UCSD-AML1 (cell line): ENCODE measurements around the gene CCNK.

Experiments used
- DNase-seq: peaks from one replicate; lab custom pipeline; 2025; ENCODE audit not compliant: unreplicated experiment; lab: John Stamatoyannopoulos, UW

Gene CCNK

DNA sequence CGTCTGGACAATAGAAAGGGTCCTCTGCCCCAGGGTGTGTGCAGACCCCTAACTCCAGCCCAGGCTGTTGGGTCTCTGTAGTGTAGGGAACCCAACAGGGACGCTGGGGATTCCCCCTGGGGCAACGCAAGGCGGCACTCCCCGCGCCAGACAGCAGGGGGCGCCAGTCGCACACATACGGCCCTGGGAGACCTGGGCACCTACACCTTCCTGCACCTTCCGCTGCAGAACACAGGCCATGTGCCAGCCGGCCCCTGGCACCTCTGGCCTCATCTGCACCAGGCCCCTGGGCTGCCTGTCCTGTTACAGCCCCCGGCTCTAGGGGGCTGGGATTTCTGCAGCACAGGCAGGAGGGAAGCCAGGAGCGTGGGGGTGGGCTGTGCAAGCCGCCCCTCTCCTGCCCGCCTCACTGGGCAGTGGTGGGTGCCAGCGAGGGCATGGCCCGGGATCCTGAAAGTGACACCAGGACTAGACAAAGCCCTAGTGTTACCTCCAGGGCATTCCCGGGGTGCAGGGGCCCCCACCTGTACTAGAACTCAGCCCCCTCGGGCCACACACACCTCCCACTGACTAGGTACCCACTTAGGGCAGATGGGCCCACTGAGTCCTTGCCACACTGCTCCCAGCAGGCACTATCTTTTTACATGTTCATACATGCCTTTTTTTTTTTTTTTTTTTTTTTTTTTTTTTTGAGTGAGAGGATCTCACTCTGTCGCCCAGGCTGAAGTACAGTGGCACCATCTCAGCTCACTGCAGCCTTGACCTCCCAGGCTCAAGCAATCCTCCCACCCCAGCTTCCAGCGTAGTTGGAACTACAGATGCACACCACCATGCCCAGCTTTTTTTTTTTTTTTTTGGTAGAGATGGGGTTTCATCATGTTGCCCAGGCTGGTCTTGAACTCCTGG is 37.5 kb downstream of the CCNK start:
- DNase-seq = peak; percentile 77

DNA sequence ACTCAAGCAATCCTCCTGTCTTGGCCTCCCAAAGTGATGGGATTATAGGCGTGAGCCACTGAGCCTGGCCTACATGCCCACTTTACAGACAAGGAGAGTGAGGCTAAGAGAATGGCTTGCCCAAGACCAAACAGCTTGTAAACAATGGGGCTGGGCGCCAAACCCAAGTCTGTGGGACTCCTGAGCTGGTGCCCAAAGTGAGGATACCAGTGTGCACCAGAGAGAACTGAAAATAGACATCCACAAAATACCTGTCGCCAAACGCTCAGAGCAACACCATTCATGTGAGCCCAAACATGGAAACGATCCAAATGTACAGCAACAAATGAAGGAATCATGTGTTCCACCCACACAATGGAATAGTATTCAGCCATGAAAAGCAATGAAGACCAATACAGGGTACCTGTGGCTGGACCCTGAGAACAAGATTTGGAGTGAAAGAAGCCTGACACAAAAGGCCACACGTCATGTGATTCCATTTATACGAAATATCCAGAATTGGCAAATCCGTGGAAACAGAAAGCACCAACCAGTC is 38.2 kb downstream of the CCNK start:
- no peak for DNase-seq

DNA sequence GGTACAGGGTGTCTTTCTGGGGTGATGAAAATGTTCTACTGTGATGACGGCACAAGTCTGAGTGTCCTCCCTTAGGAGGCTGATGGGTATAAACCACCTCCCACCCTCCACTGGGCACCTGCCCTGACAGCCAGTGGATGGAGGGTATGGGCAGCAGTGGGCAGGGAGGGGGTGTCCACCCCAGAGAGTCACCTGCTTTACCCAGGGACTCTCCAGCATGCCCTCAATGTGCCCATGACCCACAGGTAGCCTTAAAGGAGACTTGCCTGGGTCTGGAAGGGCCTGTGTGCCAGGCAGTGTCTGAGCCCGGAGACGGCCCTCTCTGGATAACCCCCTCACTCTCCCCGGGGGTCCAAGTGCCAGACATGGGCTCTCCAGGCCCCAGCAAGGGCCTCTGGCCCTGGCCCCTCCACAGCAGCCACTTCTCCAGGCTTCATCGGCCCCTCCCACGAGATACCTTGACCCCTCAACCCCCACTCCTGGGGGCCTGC is 38.8 kb downstream of the CCNK start:
- DNase-seq = no peak

DNA sequence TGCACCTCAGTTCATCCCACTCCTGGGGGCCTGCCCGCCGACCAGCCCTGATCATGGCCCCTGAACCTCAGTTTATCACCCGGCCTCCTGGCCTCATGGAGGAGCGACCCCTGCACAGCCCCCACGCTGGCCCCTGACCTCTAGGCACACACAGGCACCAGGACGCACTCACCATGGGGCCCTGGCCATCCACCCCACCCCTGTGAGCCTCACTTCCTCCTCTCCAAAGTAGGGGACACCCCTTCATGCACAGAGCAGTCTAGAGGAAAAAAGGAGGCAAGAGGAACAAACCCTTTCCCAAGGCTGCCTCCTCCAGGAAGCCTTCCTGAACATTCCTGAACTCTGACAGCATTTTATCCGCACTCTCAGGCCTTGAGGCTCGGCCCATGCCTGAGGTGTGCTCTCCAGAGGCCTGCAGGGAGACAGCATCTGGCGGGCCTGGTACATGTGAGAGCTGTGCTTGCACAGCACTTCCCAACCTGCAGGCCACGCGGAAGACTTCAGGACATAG is 39.4 kb downstream of the CCNK start:
- DNase-seq = no peak

DNA sequence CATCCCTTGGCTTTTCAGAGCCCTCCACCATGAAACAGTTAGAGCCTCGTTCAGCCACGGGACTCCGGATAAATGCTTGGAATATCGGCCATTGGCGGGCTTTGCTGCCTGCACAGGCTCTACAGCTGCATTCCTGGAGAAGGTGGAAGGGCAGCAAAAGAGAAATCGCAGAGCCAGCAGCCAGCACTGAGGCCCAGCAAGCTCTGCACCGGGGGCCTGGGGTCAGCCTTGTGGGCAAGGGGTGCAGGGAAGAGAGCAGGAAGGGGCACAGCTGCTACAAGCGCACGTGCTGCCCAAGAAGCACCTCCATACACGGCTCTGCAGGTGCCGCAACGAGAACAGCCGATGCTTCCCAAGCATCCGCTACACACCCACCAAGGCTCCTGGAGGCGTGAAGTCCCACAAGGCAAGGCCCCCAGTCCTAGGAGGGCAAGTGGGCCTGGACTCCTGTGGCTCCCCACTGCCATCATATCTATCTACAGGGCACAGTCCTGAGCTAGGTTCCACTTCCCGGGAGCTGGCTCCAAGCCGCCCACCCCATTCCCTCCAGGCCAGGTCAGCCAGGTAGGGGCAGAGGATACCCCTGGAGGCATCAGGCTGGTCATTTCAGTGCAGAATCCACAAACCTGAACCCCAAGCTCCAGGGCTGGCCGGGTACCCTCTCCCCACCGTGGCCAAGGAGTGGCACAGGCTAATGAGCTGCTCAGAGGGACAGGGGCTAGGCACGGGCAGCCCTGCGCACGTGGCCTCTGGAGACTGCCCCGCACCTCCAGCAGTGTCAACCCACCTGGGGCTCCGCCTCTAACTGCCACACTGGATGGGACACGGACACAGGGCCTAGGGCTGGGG is 40.2 kb downstream of the CCNK start:
- DNase-seq = no peak

DNA sequence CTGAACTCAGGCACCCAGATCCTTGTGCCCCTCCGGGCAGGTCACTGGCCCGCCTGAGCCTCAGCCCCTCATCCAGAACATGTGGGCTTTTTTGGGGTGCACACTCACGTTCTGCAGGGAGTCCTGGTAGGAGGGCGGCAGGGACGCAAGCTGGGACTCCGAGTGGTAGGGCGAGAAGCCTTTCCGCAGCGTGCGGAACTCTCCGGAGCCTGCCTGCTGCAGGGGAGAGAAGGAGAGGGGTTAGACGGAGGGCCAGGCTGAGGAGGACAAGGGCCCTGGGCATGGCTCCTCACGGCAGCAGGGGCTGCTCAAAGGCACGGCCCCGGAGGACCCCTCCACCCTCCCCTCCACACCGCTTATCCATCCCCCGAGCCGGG is 40.8 kb downstream of the CCNK start:
- no peak for DNase-seq

DNA sequence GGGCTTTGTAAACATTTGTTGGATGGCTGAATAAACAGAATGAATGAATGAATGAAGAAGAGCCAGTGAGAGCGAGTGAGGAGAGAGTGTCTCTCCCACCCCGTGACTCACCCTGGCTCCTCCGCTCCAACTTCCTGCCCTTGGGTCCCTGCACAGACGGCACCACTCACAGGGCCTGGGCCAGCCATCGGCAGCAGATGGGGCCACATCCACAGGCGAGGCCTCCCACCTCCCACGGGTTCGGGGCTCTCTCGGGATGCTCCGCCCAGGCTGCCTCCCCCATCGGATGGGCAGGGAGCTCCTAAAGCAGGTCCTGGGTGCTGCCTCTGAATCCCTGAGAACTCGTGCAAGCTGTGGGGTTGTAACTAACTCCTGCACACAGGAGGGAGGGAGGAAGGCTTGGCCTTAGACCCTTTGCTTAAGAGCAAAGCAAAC is 41.3 kb downstream of the CCNK start:
- no peak for DNase-seq

DNA sequence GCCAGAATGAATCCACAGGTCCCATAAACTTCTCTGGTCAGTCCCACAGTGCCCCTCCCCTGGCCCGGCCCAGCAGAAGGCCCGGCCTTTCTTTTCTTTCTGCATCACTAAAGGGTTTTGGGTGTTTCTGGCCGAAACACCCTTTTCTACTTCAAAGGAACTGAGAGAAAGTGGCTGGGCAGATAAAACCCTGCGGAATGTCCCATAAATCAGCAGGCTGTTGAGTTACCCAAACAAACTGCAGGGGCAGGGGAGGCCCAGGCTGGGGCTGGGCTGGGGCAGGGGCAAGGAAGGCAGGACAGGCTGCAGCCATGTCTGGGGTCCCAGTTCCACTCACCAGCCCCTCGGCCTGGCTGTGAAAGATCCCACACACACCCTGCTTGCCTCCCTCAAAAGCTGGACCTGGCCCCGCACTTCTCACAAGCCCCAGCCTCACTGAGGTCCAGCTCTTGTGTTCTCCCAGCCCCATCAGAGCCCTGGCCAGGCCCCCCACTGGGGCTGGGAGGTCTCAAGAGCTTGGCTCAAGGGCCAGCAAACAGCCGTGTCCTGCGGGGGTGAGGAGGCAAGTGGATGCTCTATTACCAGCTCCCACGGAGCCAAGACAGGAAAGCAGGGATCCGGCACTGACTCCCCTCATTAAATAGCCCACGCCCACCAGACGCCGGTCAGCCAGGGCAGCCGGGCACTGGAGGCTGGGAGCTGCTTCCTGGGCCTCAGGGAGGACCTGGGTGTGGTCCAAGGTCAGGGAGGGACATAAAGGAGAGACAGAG is 41.9 kb downstream of the CCNK start:
- DNase-seq = no peak

DNA sequence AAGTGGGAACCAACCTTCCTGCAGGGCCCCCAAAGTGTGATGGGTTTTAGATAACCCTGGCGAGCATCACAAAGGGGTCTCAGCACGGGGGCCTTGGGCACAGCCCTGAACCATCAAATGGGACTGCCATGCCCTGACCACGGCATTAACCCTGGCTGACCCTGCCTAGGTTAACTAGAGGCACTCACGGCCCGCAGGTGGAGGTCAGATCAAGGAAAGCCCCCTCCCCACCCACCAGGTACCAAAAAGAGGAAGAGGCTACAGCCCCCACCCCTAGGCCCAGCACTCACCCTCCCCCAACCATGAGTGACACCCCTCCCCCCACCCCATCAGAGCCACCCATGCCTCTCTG is 42.5 kb downstream of the CCNK start:
- DNase-seq = no peak

DNA sequence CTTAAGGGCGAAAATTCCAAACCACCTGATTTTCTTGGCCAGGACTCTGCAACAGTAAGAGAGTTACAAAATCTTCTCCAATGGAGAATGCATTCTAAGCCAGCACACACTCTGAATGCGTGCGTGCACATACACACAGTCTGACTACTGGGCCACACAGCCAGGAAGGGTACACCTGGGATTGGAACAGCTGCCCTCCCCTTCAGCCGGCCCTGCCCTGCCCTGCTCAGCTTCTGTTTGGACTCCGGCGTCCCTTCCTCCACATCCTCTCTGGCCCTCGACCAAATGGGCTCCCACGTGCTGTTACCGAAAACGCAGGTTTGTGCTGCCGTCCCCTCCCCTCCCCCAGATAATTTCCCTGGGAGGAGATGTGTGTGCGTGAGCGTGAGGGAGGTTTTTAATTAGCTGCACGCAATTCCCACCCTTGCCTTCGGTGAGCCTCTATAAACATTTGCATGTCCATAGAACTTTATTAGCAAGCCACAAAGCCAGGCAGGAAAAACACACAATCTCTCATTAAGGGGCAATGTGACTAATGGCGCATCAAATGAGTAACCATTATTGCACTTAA is 43.0 kb downstream of the CCNK start:
- no peak for DNase-seq

DNA sequence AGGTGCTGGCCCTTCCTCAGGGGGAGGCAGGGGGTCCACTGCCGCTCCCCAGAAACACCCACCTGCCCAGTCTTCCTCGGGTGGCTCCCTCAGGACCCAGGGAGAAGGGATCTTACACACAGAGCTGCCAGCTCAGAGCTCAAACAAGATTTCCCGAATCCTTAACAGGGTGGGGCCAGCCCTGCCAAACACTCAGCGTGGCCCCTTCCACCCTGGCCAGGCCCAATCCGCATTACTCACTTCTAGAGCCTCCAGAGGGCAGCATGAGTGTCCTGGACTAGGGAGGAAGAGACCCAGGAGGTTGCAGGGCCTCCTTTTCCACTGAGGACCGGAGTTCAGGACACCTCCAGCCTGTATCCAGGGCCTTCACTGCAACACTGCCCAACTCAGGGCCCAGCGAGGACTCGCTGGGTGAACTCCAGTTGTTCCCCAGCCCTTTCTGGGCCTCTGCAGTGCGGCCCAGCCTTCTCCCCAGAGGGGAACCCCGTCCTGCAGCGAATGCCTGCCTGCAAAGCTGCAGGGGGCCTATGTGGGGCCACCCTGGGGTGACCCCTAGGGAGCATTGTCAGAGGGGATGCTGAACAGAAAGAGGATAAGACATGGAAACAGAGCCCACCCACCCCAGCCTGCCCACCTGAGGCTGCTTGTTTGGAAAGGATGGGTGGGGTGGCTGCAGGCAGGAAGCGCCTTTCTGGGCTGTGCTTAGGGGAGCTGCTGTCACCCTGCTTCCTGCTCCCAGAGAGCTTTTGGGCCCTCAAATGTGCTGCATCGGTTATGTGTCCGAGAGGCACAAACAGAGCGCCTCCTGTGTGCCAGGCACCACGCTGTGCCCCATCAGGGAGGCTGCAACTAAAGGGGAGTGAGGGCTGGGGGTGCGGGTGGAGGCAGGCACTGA is 43.8 kb downstream of the CCNK start:
- DNase-seq = no peak

DNA sequence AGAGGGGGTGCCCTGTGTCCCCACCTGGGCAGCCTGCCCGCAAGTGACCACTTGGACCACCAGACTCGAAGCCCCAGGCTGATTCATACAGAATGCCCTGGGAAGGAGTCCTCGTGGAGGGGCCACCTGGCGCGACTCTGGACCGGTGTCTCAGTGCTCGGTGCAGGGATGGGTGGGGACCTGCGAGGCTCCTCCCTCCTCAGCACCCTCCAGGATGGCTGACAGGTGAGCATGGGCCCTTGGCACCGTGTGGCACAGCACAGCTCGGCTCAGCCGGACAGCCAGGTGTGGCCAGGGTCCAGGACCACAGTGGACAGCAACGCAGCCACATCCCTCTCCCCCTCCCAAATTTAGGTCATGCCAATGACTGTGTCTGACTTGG is 44.5 kb downstream of the CCNK start:
- DNase-seq = no peak

DNA sequence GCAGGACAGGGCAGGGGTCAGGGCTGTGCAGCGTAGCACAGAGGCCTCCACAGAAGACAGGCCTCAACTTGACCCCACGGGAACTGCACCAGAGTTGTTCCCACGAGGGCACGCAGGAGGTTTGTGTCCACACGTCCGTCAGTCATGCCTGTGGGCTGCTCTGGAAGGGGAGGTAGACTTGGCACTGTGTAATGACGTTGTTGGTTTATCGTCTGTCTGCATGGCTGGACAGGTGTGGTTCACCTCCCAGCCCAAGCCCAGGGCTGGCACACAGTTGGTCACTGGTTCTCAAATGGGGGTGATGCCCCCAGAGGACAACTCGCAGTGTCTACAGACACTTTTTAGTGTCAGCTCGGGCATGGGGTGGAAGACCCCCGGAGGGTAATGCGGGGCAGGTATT is 45.8 kb downstream of the CCNK start:
- DNase-seq = no peak

DNA sequence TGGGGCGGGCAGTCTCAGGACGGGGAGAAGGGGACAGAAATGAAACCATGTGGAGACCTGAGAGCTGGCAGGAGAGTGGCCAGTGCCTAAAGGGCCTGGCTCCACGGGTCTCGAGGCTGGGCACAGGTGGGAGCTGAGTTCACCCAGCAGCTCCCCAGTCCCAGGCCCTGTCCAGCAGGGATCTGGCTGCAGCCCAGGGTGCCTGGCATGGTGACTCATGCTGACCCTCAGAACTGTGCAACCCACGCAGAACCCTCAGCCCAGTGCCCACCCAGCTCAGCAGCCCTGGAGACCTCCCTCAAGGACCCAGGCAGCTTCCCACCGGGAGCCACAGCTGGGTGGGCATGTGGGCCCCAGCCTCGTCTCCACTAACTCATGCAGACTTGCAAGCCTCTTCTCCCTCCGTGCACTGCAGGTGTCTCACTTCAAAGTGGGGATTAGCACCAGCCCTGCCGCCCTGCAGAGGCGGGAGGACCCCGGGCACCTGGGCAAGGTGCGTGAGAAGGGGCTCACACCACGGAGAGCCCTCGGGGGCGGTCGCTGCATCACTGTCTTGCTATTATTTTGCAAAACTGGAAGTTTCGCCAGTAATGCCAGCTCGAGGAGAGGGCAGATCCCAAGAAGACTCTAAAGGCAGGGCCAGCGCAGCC is 46.3 kb downstream of the CCNK start:
- DNase-seq = no peak

DNA sequence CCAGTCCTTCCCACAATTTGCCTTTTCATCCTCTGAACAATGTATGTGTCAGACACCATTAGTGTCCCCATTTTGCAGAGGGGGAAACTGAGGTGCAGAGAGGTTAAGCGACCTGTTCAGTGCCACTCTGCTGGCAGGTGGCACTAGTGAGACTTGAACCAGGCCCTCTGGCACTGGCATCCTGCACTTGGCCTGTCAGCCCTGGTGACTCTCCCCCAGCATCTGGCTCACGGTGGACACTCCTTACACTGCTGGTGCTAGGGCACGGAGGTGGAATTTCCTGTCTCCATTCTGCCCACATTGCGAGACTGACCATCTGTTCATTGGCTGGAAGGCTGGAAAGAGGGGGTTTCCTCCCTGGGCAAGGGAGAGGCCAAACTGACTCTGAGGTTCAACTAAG is 48.7 kb downstream of the CCNK start:
- DNase-seq = no peak

DNA sequence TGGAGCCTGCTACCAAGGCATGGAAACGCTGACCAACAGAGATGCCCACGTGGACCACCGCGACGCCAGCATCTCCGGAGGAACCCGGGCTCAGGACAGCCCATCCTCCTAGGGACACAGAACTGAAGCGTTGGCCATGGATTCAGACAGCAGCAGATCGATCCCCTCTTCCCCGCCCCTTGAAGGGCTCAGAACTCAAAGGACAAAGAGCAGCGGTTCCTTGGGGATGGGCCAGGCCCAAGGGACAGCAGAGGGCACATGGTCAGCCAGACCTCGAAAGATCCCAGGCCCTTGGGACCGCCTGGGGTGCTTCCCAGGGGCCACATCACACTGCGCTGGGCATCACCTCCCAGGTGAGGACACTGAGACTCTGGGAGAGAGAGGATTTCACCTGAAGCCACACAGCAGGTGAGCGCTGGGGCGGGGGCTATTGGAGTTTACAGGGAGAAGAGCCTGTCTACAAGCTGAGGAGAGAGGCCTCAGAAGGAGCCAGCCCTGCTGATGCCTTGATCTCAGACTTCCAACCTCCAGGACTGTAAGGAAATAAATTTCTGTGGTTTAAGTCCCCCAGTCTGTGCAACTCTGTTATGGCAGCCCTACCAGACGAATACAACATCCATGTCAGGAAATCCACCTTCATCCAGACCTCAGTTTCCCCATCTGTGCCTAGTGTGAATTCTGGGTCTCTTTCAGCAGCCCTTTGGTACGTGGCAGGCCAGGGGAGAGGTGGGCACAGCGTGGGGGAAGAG is 49.4 kb downstream of the CCNK start:
- no peak for DNase-seq

DNA sequence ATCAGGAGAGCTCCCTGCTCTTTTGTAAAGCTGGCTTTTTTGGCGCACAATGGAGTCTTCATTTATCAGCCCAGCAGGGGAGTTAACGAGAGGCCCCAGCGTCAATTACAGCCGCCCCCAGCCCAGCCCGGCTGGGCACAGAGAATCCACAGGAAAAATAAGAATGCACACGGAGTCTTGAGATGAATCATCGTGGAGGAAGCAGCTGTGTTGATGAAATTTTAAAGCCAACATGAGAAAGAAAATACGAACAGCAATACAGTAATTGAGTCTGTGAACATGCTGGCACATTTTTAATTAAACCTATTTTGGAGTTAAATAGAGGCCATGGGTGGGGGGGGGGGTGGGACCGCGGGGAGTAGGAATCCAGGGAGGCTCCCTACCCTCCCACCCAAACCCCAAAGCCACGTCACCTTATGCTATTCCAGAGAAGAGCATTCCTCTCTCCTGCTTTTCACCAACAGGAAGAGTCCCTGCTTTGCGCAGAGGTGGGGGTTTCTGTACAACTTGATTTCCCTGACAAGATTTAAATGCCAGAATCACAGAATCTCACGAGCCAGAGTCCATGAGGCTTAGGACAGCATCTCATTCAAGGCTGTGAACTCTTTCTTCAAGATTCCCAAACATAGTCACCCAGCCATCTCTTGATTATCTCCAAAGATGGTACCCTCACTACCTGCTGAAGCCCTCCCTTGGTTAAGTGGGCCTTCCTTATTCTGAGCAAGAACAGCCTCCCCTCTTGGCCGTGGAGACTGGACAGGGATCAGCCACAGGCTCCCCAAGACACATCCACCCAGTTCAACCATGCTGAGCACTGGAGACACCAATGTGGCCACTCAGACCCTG is 50.3 kb downstream of the CCNK start:
- no peak for DNase-seq
